HTERT RPE-1 (cell line): ENCODE measurements around the gene BMERB1.
"Not testable (repeated sequence)": the region's sequence is repeated elsewhere in the genome, so short reads cannot be mapped to it uniquely, and the experiment has no call there.

Source experiments
- in situ Hi-C: fragments of 300-500 bp; cut with MboI; formaldehyde crosslinking; loops from 4 replicates; pipeline ENCODE4 v1.14.3; 2020; ENCODE audit warnings: low sequenced_read_pairs

The BMERB1 gene

DNA sequence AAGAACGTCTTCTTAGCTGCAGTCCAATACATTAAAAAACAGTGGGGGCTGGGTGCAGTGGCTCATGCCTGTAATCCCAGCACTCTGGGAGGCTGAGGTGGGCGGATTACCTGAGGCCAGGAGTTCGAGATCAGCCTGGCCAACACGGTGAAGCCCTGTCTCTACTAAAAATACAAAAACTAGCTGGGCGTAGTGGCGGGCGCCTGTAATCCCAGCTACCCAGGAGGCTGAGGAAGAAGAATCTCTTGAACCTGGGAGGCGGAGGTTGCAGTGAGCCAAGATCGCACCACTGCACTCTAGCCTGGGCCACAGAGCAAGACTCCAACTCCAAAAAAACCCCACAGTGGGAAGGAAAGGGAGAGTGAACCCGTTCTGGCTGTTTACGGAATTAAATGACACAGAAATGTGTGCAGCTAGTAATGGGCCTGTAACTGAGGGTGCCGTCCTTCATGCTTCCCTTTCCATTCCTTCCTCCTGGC lies 172.9 kb downstream of the BMERB1 start:
- in situ Hi-C loops: not testable (repeated sequence)

DNA sequence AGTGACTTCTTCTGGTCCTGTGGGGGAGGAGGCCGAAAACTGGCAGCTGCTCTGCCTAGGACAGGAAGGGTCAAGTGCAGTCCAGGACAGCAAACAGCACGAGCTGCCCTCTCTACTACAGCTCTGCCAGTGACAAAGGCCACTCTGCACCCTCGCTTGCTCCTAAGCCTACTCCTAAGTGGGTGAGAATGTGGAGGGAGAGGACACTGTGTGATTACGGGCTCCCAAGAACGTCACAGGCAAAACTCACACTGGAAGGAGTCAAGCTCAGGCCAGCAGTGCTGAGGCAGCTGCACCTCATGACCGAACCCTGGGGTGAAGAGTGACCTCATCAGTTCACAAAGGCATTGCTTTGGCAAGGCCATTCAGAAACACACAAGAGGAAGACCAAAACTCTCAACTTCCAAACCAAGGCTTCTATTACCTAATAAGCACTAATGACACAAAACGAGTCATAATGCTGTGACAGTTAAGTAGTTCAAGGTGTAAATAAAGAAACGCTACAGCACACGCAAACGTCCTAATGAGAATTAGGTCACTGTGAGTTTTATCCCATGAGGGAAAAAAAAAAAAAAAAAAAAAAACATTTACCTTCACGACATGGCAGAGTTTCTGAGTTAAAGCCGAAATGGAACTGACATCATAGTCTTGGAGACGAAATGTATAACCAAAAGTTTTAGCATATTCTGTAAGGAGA lies 173.5 kb downstream of the BMERB1 start:
- in situ Hi-C loops: no loop called here

DNA sequence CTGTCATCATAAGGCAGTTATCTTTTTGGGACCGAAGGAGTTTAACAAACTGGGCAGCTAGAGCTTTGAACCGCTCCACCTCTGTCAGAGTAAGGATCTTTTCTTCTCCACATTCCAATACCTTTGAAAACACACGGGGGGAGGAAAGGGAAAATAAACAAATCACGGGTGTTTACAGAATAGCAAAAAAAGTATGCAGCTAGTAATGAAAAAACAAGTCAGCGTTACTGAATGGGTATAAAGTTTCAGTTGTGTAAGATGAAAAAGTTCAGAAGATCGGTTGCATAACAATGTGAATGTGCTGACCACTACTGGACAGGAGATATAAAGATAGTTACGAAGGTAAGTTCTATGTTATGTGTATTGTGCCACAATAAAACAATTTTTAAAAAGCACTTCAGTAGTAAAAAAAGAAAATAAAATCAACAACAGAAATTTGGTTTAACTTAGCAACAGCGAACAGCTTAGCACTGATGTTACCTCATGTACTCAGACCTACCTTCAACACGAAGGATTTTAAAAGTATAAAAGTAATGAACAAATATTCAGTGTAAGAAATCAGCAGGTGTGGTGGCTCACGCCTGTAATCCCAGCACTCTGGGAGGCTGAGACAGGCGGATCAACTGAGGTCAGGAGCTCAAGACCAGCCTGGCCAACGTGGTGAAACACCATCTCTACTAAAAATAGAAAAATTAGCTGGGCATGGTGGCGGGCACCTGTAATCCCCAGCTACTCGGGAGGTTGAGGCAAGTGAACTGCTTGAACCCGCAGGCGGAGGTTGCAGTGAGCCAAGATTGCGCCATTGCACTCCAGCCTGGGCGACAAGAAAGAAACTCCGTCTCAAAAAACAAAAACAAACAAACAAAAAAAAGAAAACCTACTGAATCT lies 174.3 kb downstream of the BMERB1 start:
- in situ Hi-C loops: no loop called here

DNA sequence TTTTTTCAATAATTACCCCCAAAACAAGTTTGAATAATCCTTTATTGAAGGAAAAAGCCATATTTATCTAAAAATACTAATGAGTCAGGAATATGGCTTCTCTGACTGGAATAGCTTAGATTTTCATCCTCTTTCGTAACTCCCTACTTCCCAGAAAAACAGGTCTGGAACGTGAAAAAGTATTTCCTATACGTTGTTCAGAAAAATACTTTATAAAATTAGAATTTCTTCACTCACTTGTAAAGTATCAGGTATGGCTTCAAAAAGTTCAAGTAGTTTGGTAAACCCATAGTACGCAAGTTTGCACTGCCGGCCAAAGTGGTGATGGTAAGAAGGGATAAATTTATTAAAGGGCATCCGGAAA lies 174.9 kb downstream of the BMERB1 start:
- in situ Hi-C loops: no loop called here

DNA sequence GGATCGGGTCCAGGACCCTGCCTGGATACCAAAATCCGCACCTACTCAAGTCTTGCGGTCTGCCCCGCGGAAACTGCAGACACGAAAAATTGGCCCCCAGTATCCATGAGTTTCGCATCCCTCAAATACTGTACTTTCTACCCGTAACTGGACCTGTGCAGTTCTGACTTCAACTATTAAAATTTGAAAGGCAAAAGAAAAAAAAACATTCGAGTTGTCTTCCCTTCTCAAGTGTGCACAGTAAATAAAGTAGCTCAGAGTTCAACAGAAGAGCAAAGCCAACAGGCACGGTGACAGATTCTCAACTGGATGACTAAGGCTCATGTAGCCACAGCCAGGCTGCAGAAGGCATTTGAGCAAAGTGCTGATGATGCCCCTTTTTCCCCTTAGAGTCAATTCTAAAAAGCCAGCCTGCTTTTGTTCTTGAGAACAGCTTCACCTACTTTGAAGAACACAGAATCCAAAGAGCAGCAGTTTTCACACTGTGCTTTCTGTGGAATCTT lies 176.0 kb downstream of the BMERB1 start:
- in situ Hi-C loops: no loop called here

DNA sequence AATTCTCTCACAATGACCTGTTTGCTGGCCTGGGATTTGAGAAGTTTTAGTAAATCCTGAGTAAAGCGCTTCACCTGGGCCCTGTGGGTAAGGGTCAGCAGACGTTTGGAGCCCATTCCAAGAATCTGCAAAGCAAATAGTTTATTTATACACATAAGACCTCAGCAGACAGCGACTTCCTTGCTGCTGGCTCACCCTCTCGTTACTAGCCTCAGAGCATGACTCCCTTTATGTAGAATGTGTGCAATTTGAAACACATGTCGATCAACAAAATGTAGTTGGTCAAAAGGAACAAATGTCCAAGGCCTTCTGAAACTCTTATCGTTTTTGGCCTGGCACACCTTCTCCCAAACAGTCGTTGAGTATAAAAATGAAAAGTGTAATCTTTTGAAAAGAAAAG lies 177.2 kb downstream of the BMERB1 start:
- in situ Hi-C loops: no loop called here

DNA sequence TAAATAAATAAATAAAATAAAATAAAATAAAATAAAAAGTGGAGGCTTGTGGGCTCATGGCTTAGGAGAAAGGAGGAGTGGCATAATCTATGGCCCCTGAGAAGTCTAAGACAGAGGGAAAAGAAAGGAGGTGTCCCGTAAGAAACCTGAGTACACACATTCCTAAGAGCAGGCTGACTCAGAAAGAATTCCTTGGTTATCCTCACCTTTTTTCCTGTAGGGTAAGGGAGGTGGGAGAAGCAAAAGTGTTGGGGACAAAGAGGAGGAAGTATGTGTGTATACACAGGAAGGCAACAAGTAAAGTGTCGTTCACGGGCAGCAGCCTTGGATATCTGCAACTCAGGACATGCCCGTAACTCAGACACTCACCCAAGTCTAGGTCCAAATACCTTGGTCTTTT lies 179.3 kb downstream of the BMERB1 start:
- in situ Hi-C loops: no loop called here

DNA sequence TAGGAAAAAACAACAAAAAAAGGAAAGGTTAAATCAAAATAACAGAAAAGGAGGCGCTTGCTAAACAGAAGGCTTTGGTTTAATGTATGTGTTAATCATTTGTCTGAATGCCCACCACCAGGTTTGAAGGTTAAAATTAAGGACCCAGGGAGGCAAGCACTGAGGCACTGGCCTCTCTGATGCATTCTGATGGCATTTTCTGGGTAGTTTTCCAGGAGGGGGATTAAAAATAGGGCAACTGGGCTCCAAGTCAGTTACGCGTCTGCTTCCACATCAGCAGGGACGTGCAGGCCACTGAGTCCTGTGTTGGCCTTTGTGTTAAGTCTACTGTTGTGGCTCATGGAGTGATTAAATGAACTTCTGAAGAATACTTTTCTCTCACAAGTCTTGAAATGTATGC lies 181.6 kb downstream of the BMERB1 start:
- in situ Hi-C loops: no loop called here

DNA sequence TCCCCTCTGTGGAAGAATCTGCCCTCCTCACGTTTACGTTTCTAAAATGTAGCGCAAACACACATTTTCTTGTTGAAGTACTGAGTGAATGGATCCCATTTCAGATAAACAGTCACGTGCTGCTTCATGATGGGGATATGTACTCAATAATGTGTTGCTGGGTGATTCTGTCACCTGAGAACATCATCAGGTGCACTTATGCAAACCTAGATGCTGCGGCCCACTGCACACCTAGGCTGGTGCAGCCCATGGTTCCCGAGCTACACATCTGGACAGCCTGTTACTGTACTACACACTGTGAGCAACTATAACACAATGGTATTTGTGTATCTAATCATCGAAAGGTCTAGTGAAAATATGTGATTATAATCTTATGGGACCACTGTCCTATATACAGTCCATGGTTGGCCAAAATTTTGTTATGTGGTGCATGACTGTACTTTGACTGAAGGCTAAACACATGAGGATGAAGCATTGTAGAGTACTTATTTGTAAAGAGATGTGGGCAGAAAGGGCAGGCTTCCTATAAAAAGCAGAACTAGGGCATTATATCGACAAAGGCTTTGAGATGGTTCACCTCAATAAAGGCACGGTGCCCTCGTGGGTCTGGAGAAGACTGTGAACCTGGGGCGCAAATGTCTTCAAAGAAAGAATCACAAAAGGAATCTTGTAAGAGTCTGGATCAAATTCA lies 182.2 kb downstream of the BMERB1 start:
- in situ Hi-C loops: no loop called here

DNA sequence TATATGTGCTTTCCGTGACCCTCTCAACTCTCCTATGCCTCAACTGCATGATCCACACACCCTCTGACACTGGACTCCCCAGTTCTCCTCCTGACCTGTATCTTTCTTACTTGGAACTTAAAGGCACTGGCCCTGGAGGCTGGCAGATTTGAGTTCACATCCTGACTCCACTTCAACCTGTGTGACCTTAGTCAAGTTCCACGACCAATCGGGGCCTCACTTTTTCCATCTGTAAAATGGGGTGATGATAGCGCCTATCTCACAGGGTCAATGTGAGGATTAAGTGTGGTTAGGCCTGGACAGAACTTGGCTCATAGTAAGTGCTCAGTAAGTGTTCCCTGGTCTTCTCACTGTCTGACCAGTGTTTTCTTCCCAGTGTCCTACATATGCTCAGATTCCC lies 183.5 kb downstream of the BMERB1 start:
- in situ Hi-C loops: no loop called here

DNA sequence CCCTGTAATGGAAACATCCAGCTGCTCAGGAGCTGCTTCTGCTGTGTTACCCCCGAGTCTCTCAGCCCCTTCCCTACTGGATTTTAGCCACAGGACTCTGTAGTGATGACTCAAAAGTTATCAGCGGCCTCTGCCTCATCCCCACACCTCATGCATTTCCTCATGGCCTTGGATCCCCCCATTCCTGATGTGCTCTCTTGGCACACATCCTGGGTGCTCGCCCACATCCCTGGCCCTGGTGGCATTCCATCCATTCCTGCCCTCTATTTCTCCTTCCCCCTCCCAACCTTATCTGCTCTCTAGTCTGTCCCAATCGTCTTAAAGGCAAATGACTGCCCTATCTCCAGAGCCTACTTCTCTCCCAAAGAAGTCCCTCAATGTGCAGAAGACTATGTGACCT lies 184.0 kb downstream of the BMERB1 start:
- in situ Hi-C loops: no loop called here

DNA sequence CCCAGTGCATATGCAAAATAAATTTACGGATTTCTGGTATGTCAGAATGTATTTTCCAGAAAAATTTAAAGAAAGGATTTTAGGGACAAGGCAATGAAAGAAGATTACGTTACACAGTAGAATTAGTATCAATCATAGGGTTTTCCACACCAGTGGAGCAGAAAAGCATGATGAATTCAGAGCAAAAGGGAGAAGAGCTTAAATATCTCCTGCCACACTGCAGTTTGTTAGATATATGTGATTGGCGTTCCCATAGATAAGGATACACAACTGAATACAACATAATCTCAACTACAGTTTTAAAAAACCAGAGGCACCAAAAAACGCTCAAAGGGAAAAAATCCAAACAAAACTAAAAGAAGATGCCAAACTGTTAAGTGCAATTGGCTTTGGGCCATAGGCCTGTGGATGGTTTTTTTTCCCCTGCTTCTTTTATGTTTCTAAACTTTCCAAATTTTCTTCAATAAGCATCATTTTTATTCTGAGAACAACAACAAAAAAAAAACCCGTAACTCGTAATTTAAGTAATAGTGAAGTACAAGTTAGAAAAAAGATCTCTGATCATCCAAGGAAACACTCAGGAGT lies 186.3 kb downstream of the BMERB1 start:
- in situ Hi-C loops: no loop called here

DNA sequence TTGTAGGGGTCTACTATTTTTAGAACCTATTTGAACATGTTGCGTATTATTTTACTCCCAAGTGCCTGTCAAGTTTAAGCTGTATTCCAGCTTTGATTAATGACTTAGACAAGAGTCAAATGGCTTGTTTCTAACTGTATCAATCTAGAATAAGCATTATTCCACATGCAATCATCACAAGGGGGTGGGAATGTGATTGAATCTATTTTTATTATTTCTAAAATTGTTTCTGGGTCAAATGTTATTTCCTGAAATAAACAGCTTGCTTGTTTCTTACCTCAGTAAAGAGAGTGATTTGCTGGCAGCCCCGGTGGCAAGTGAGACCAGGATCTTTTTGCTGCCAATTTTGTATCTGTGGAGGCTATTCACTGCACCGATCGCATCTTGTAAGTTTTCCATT lies 187.1 kb downstream of the BMERB1 start:
- in situ Hi-C loops: no loop called here

DNA sequence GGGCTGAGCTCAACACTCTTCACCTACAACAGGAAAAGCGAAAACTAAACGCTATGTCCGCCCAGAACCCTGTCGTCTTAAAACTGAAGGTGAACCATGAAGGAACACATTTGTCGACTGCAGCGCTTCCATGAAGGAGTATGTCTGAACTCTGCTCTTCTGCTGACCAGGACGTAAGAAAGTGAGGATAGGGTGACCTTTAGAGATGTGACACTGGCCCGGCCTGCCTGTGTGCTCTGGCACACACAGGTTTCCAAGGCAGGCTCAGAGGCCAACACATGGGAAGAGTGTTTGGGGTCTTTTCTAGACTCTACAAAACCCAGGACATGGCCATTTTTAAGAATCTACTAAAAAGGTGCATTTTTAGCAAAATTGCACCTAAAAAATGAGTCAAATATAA lies 187.5 kb downstream of the BMERB1 start:
- in situ Hi-C loops: no loop called here

DNA sequence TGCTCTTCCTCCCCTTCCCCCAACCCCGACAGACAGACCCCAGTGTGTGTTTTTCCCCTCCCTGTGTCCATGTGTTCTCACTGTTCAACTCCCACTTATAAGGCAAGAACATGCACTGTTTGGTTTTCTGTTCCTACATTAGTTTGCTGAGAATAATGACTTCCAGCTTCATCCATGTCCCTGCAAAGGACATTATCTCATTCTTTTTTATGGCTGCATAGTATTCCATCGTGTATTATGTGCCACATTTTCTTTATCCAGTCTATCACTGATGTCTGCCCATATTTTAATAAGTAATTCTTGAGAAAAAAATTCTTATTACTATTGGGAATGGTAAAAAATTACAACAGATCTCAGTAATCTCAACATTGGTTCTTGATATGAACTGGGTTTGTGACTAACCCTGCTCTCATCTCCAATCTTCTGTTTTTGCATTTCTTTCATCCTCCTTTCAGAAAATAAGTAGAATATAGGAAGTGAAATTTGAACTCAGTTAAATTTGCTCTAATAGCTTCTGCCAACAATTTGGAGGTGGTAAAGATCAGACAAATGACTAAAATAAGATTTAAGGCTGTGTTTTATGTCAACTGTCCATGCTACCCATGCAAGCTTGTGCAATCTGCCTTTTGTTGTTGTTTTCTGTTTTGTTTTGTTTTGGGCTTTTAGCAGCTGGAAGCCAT lies 197.5 kb downstream of the BMERB1 start:
- in situ Hi-C loops: no loop called here

DNA sequence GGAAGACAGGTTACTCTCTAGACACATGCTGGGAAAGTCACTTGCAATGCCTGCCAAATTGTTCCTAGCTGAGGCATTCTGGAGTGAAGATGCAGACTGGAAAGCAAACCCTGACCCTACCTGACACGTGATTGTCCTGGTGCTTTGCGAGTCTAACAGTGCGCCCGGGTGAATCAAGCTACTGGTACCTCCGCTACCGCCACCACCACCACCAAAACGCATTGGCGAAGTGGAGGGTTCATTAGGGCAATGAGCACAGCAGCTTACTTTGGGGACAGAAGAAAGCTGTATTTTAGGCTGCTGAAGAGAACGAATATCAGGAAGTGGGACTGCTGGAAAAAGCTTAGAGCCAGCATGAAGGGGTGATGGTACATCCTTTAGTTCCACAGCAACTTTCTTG lies 201.5 kb downstream of the BMERB1 start:
- in situ Hi-C loops: no loop called here

DNA sequence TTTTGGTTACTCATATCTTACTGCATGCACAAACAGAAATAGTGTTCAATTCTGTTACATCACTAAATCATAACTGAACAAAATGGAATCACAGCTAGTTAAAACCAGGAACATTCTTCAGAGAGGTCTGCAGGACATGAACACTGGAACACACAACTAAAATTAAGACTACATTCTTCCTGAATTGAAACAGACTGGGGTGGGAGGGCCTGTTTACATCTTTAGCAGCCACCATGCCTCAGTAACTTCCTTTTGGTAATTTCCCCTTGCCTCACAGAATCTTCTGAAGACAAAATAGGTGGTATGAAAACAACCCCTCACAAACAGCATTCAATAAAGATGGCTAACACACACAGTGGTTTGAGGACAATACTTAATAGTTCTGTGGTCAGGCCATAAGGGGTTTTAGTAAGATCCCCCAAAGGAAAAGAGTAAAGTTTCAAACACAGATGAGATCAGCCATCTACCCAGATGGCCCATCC lies 202.0 kb downstream of the BMERB1 start:
- in situ Hi-C loops: no loop called here
